Adipose tissue (tissue), 3 donors: ENCODE results near the gene TSHZ1. TPM values are rescaled to one million over a fixed set of nuclear protein-coding genes. Genes with fewer than 3 reads are reported as not detected.

Source experiments
- H3K27ac ChIP-seq: one replicate; pipeline ENCODE4 v1.5.1; 2013; ENCODE audit warnings: low read depth, low read length
- WGBS, 3 donors: extraction: QIAGEN DNeasy Blood & Tissue Kit; methylation state at CpG; one replicate each; pipeline ENCODE4 v1.1.7; 2013; 5-methylcytosine and 5-hydroxymethylcytosine counted together
- polyA plus RNA-seq, 3 donors: library from polyadenylated mRNA; stranded (reverse); fragments of 200-250 nt; gene quantifications; one replicate each; pipeline ENCODE4 v1.2.3, GENCODE V29; 2013
- donor health status: healthy with polysubstance abuse.
- donor health status: Bipolar disorder and iron deficiency.
- donor health status: healthy.

The TSHZ1 gene
- polyA plus RNA-seq, 3 donors: 4.8 to 8.6 (median 8.4) TPM

- no peak overlapping the region for H3K27ac ChIP-seq
- WGBS, 3 donors: 89 to 96% (median 92%) methylated on average over 4 of the region's 4 CpGs
Measured at GRCh38 chr18:75277610-75277928, 67.0 kb downstream of the TSHZ1 start.

GRCh38 chr18:75279381-75279780 lies 68.8 kb downstream of the TSHZ1 start:
- 93 to 96% (median 94%) methylated on average over 5 of the region's 5 CpGs for WGBS, 3 donors

GRCh38 chr18:75280427-75281280 lies 70.1 kb downstream of the TSHZ1 start:
- no peak overlapping the region for H3K27ac ChIP-seq
- 67 to 79% (median 69%) methylated on average over 20 of the region's 20 CpGs for whole genome bisulfite sequencing, 3 donors

More at GRCh38 chr18:75279381-75279780, 68.8 kb downstream of the TSHZ1 start:
- H3K27ac ChIP-seq: no peak overlapping the region

GRCh38 chr18:75282746-75283145 lies 72.1 kb downstream of the TSHZ1 start:
- 96 to 97% (median 96%) methylated on average over 15 of the region's 15 CpGs for WGBS, 3 donors
- H3K27ac ChIP-seq: no peak overlapping the region

- WGBS, 3 donors: 88 to 89% (median 89%) methylated on average over 7 of the region's 7 CpGs
- no peak overlapping the region for H3K27ac ChIP-seq
Measured at GRCh38 chr18:75283731-75284130, 73.1 kb downstream of the TSHZ1 start.

GRCh38 chr18:75284566-75284965 lies 74.0 kb downstream of the TSHZ1 start:
- WGBS, 3 donors: 97 to 99% (median 98%) methylated on average over 16 of the region's 16 CpGs
- no peak overlapping the region for H3K27ac ChIP-seq

GRCh38 chr18:75285876-75286275 lies 75.3 kb downstream of the TSHZ1 start:
- 97 to 99% (median 98%) methylated on average over 24 of the region's 24 CpGs for WGBS, 3 donors
- no peak overlapping the region for H3K27ac ChIP-seq

- H3K27ac ChIP-seq: no peak overlapping the region
- WGBS, 3 donors: 98 to 99% (median 99%) methylated on average over 22 to 23 of the region's 23 CpGs
Measured at GRCh38 chr18:75287006-75287405, 76.4 kb downstream of the TSHZ1 start.

GRCh38 chr18:75287700-75288099 lies 77.1 kb downstream of the TSHZ1 start:
- WGBS, 3 donors: 98 to 99% (median 98%) methylated on average over 24 of the region's 24 CpGs
- no peak overlapping the region for H3K27ac ChIP-seq

- WGBS, 3 donors: 87 to 89% (median 87%) methylated on average over 4 of the region's 4 CpGs
- no peak overlapping the region for H3K27ac ChIP-seq
Measured at GRCh38 chr18:75289761-75290160, 79.2 kb downstream of the TSHZ1 start.

- WGBS, 3 donors: 82 to 95% (median 90%) methylated on average over 9 of the region's 9 CpGs
- no peak overlapping the region for H3K27ac ChIP-seq
Measured at GRCh38 chr18:75290737-75291358, 80.3 kb downstream of the TSHZ1 start.

- WGBS, 3 donors: 86 to 95% (median 90%) methylated on average over 9 of the region's 9 CpGs
- no peak overlapping the region for H3K27ac ChIP-seq
Measured at GRCh38 chr18:75291460-75291859, 80.9 kb downstream of the TSHZ1 start.

- 92 to 93% (median 92%) methylated on average over 9 of the region's 9 CpGs for WGBS, 3 donors
Measured at GRCh38 chr18:75293591-75293990, 83.0 kb downstream of the TSHZ1 start.

GRCh38 chr18:75297731-75298130 lies 87.1 kb downstream of the TSHZ1 start:
- 52 to 69% (median 60%) methylated on average over 8 of the region's 8 CpGs for WGBS, 3 donors
- no peak overlapping the region for H3K27ac ChIP-seq

More at GRCh38 chr18:75293591-75293990, 83.0 kb downstream of the TSHZ1 start:
- no peak overlapping the region for H3K27ac ChIP-seq

GRCh38 chr18:75304678-75305557 lies 94.3 kb downstream of the TSHZ1 start:
- no peak overlapping the region for H3K27ac ChIP-seq
- WGBS, 3 donors: 83 to 91% (median 87%) methylated on average over 27 of the region's 27 CpGs

GRCh38 chr18:75305984-75306383 lies 95.4 kb downstream of the TSHZ1 start:
- no peak overlapping the region for H3K27ac ChIP-seq
- 85 to 93% (median 90%) methylated on average over 4 of the region's 4 CpGs for WGBS, 3 donors

GRCh38 chr18:75307530-75307929 lies 96.9 kb downstream of the TSHZ1 start:
- no peak overlapping the region for H3K27ac ChIP-seq
- WGBS, 3 donors: 53 to 81% (median 78%) methylated on average over 2 of the region's 2 CpGs

- 73 to 89% (median 81%) methylated on average over 8 of the region's 8 CpGs for WGBS, 3 donors
- H3K27ac ChIP-seq: no peak overlapping the region
Measured at GRCh38 chr18:75309564-75309963, 99.0 kb downstream of the TSHZ1 start.

- H3K27ac ChIP-seq: no peak overlapping the region
- 84 to 89% (median 84%) methylated on average over 5 of the region's 5 CpGs for WGBS, 3 donors
Measured at GRCh38 chr18:75314117-75314516, 103.5 kb downstream of the TSHZ1 start.
